Small intestine (tissue), 7 donors: ENCODE measurements around the gene ARL3. TPM values are rescaled to one million over a fixed set of nuclear protein-coding genes. Genes with fewer than 3 reads are reported as not detected.
A peak's percentile ranks its signal among the peaks of the same experiment; 100 is the strongest.

Experiments
- DNase-seq, 2 donors: peaks; one replicate each; pipeline versions ENCODE4 v3.0.0 to v3.0.0-alpha.2; 2013
- FAIRE-seq: peaks from 2 replicates; lab custom pipeline; 2012; peaks lifted over from hg19 to GRCh38; lab: Jason Lieb, UNC
- H3K27ac ChIP-seq, 3 donors: one replicate each; pipeline ENCODE4 v1.5.1; 2013; ENCODE audit warnings: low read length in 2 of 3, mild to moderate bottlenecking in 2 of 3, control low read depth in 1 of 3, inconsistent platforms in 1 of 3, low read depth in 1 of 3, moderate library complexity in 1 of 3
- H3K27me3 ChIP-seq, 3 donors: one replicate each; pipeline ENCODE4 v1.6.1; 2013; ENCODE audit warnings: low read length in 3 of 3, inconsistent platforms in 1 of 3; ENCODE audit not compliant: control insufficient read depth in 3 of 3, insufficient read depth in 3 of 3
- H3K36me3 ChIP-seq, 3 donors: one replicate each; pipeline ENCODE4 v1.6.1; 2013; ENCODE audit warnings: low read length in 3 of 3, inconsistent platforms in 1 of 3, low read depth in 1 of 3, mild to moderate bottlenecking in 1 of 3, moderate library complexity in 1 of 3; ENCODE audit not compliant: control insufficient read depth in 3 of 3, insufficient read depth in 2 of 3
- H3K4me1 ChIP-seq, 3 donors: one replicate each; pipeline ENCODE4 v1.6.1; 2013; ENCODE audit warnings: low read length in 2 of 3, inconsistent platforms in 1 of 3, low read depth in 1 of 3, mild to moderate bottlenecking in 1 of 3, moderate library complexity in 1 of 3; ENCODE audit not compliant: control insufficient read depth in 3 of 3, insufficient read depth in 2 of 3
- H3K4me3 ChIP-seq, 3 donors: one replicate each; pipeline ENCODE4 v1.5.1; 2013; ENCODE audit warnings: low read length in 3 of 3, control low read depth in 1 of 3, inconsistent platforms in 1 of 3, low read depth in 1 of 3, mild to moderate bottlenecking in 1 of 3, moderate library complexity in 1 of 3
- H3K9me3 ChIP-seq, 2 donors: one replicate each; pipeline ENCODE4 v1.6.1; 2013; ENCODE audit warnings: low read depth in 1 of 2, low read length in 1 of 2; ENCODE audit not compliant: control insufficient read depth in 2 of 2, insufficient read depth in 1 of 2
- WGBS, 3 donors: extraction: QIAGEN DNeasy Blood & Tissue Kit; methylation state at CpG; one replicate each; pipeline ENCODE4 v1.1.7; 2013; 5-methylcytosine and 5-hydroxymethylcytosine counted together
- polyA plus RNA-seq, 4 donors: library from polyadenylated mRNA; stranded (reverse) in 3 of 4; unstranded in 1 of 4; fragments of 200-250 nt in 3 of 4; fragments of 120-200 nt in 1 of 4; gene quantifications; one replicate each; pipeline versions ENCODE4 v1.2.1 to v1.2.3, GENCODE V29; 2013
- donor health status: healthy with polysubstance abuse.
- donor health status: control.
- donor health status: control.
- donor health status: Bipolar disorder and iron deficiency.
- donor health status: healthy.

Gene ARL3
- polyA plus RNA-seq, 4 donors, result 3.4 to 8.3 (median 5.6) TPM

- Histone ChIP-seq H3K27ac (peak overlapping the region in 2 of 3 donors; percentile 15 to 97), H3K27me3 (no peaks in the 10 kb centered on the region), H3K9me3 (no peaks in the 10 kb centered on the region), H3K36me3 (peaks cover 0 to 77% (median 0%) of the 10 kb centered on the region in 3 donors), H3K4me3 (peak overlapping the region in 1 of 3 donors; percentile 95), H3K4me1 (peaks cover 7 to 58% (median 37%) of the 10 kb centered on the region in 3 donors)
- FAIRE-seq, result no peak
- WGBS, 3 donors, result 16 to 30% (median 18%) methylated on average over 8 to 12 of the region's 12 CpGs
- DNase-seq, result no peak
Observed at GRCh38 chr10:102648269-102648888, 65.8 kb downstream of the ARL3 start.

GRCh38 chr10:102647443-102648268, 66.5 kb downstream of the ARL3 start:
- Histone ChIP-seq H3K27me3 (no peaks in the 10 kb centered on the region), H3K36me3 (peaks cover 0 to 70% (median 0%) of the 10 kb centered on the region in 3 donors), H3K9me3 (no peaks in the 10 kb centered on the region), H3K27ac (peak overlapping the region in 2 of 3 donors; percentile 15 to 97), H3K4me3 (peak overlapping the region in 2 of 3 donors; percentile 81 to 95), H3K4me1 (peaks cover 6 to 58% (median 33%) of the 10 kb centered on the region in 3 donors)
- DNase-seq (no peak), FAIRE-seq (no peak)
- 40 to 46% (median 43%) methylated on average over 6 to 7 of the region's 7 CpGs for WGBS, 3 donors

GRCh38 chr10:102646610-102647442, 67.4 kb downstream of the ARL3 start:
- H3K27me3 ChIP-seq, result no peaks in the 10 kb centered on the region
- H3K4me3 ChIP-seq, result peak overlapping the region; percentile 81 to 95 (median 92)
- peaks cover 6 to 55% (median 33%) of the 10 kb centered on the region in 3 donors for H3K4me1 ChIP-seq
- DNase-seq (peak in 1 of 2 donors; percentile 60), FAIRE-seq (no peak)
- 3 to 11% (median 11%) methylated on average over 18 of the region's 18 CpGs for WGBS, 3 donors
- H3K27ac ChIP-seq, result peak overlapping the region; percentile 94 to 97 (median 97)
- no peaks in the 10 kb centered on the region for H3K9me3 ChIP-seq
- peaks cover 0 to 62% (median 0%) of the 10 kb centered on the region in 3 donors for H3K36me3 ChIP-seq

- Histone ChIP-seq H3K4me3 (peak overlapping the region; percentile 81 to 95 (median 92)), H3K36me3 (peaks cover 0 to 53% (median 0%) of the 10 kb centered on the region in 3 donors), H3K9me3 (no peaks in the 10 kb centered on the region), H3K27ac (peak overlapping the region; percentile 94 to 97 (median 97)), H3K4me1 (peaks cover 6 to 51% (median 28%) of the 10 kb centered on the region in 3 donors), H3K27me3 (no peaks in the 10 kb centered on the region)
- FAIRE-seq, result no peak
- 0% methylated on average over 29 of the region's 29 CpGs for WGBS, 3 donors
- peak; percentile 69 to 82 for DNase-seq
Observed at GRCh38 chr10:102645741-102646609, 68.2 kb downstream of the ARL3 start.

GRCh38 chr10:102645388-102645740, 68.8 kb downstream of the ARL3 start:
- peak overlapping the region; percentile 94 to 97 (median 97) for H3K27ac ChIP-seq
- peak overlapping the region; percentile 81 to 95 (median 92) for H3K4me3 ChIP-seq
- no peaks in the 10 kb centered on the region for H3K9me3 ChIP-seq
- H3K36me3 ChIP-seq, result peaks cover 0 to 48% (median 0%) of the 10 kb centered on the region in 3 donors
- H3K27me3 ChIP-seq, result no peaks in the 10 kb centered on the region
- DNase-seq, result peak; percentile 78 to 86
- WGBS, 3 donors, result 0 to 2% (median 0%) methylated on average over 12 of the region's 12 CpGs
- peaks cover 5 to 45% (median 25%) of the 10 kb centered on the region in 3 donors for H3K4me1 ChIP-seq
- FAIRE-seq, result no peak

GRCh38 chr10:102644646-102645387, 69.4 kb downstream of the ARL3 start:
- H3K4me3 ChIP-seq, result peak overlapping the region; percentile 81 to 95 (median 92)
- H3K27me3 ChIP-seq, result no peaks in the 10 kb centered on the region
- no peak for FAIRE-seq
- peak overlapping the region; percentile 94 to 97 (median 97) for H3K27ac ChIP-seq
- peak; percentile 84 to 92 for DNase-seq
- peaks cover 2 to 40% (median 19%) of the 10 kb centered on the region in 3 donors for H3K4me1 ChIP-seq
- H3K36me3 ChIP-seq, result peaks cover 0 to 42% (median 0%) of the 10 kb centered on the region in 3 donors
- 0% methylated on average over 57 to 62 of the region's 62 CpGs for WGBS, 3 donors
- no peaks in the 10 kb centered on the region for H3K9me3 ChIP-seq

- DNase-seq, result peak; percentile 88 to 92
- Histone ChIP-seq H3K9me3 (no peaks in the 10 kb centered on the region), H3K27ac (peak within 1 kb of the TSS; percentile 94 to 97 (median 97)), H3K4me1 (peaks cover 1 to 33% (median 12%) of the 10 kb centered on the region in 3 donors), H3K4me3 (peak within 1 kb of the TSS; percentile 81 to 95 (median 92)), H3K36me3 (peaks cover 0 to 36% (median 0%) of the 10 kb centered on the region in 3 donors), H3K27me3 (no peaks in the 10 kb centered on the region)
- no peak for FAIRE-seq
- 0 to 1% (median 0%) methylated on average over 23 to 80 of the region's 80 CpGs for WGBS, 3 donors
Observed at GRCh38 chr10:102644066-102644645, 70.0 kb downstream of the ARL3 start, which contains the start of gene TRIM8. Gene TRIM8, plus strand, starts transcription at chr10:102644479. Its CDS starts 139 bp downstream, at chr10:102644618.
